H9 (cell line): Measurements from ENCODE around the gene LGALS4. TPM values are rescaled to one million over a fixed set of nuclear protein-coding genes. Genes with fewer than 3 reads are reported as not detected.

Experiments used
- DNase-seq: peaks from one replicate; pipeline ENCODE4 v3.0.0-alpha.2; 2017
- H2AFZ ChIP-seq: one replicate; pipeline ENCODE4 v1.6.1; 2013; ENCODE audit warnings: mild to moderate bottlenecking, low read length, control low read depth, moderate library complexity
- H2AK5ac ChIP-seq: 2 replicates; pipeline ENCODE4 v1.6.1; 2013; ENCODE audit warnings: low read length, control low read depth, mixed read lengths; ENCODE audit not compliant: insufficient read length
- H2BK120ac ChIP-seq: one replicate; pipeline ENCODE4 v1.6.1; 2013; ENCODE audit warnings: low read depth, mild to moderate bottlenecking, low read length, control low read depth, inconsistent platforms; ENCODE audit not compliant: poor library complexity, severe bottlenecking
- H2BK12ac ChIP-seq: 2 replicates; pipeline ENCODE4 v1.6.1; 2013; ENCODE audit warnings: low read length, control low read depth, mixed read lengths, low read depth; ENCODE audit not compliant: insufficient read length
- H2BK15ac ChIP-seq: 2 replicates; pipeline ENCODE4 v1.6.1; 2013; ENCODE audit warnings: low read depth, low read length, control low read depth
- H2BK20ac ChIP-seq: one replicate; pipeline ENCODE4 v1.6.1; 2013; ENCODE audit warnings: low read depth, mild to moderate bottlenecking, low read length, control low read depth, inconsistent platforms; ENCODE audit not compliant: poor library complexity, severe bottlenecking
- H2BK5ac ChIP-seq: 2 replicates; pipeline ENCODE4 v1.6.1; 2013; ENCODE audit warnings: low read length, control low read depth, mixed read lengths; ENCODE audit not compliant: insufficient read length
- H3K14ac ChIP-seq: 2 replicates; pipeline ENCODE4 v1.6.1; 2013; ENCODE audit warnings: low read length, control low read depth; ENCODE audit not compliant: insufficient read depth
- H3K18ac ChIP-seq: 2 replicates; pipeline ENCODE4 v1.6.1; 2013; ENCODE audit warnings: low read depth, mild to moderate bottlenecking, mixed read lengths, low read length, control low read depth; ENCODE audit not compliant: insufficient read length
- H3K23ac ChIP-seq: 2 replicates; pipeline ENCODE4 v1.6.1; 2013; ENCODE audit warnings: low read length, control low read depth, mixed read lengths, low read depth; ENCODE audit not compliant: insufficient read length
- H3K23me2 ChIP-seq: 2 replicates; pipeline ENCODE4 v1.6.1; 2013; ENCODE audit warnings: low read depth, mild to moderate bottlenecking, mixed read lengths, low read length, control low read depth; ENCODE audit not compliant: insufficient read length, poor library complexity, severe bottlenecking
- H3K27ac ChIP-seq: 2 replicates; pipeline ENCODE4 v1.5.1; 2013; ENCODE audit warnings: low read length, control low read depth, mixed read lengths, low read depth; ENCODE audit not compliant: insufficient read length
- H3K27me3 ChIP-seq: 2 replicates; pipeline ENCODE4 v1.6.1; 2013; ENCODE audit warnings: low read length, control low read depth, inconsistent platforms; ENCODE audit not compliant: insufficient read depth
- H3K4ac ChIP-seq: 2 replicates; pipeline ENCODE4 v1.6.1; 2013; ENCODE audit warnings: low read depth, mild to moderate bottlenecking, control low read depth, inconsistent platforms, low read length, moderate library complexity
- H3K4me1 ChIP-seq: 2 replicates; pipeline ENCODE4 v1.6.1; 2013; ENCODE audit warnings: low read length, control low read depth, inconsistent platforms; ENCODE audit not compliant: insufficient read depth
- H3K4me2 ChIP-seq: 2 replicates; pipeline ENCODE4 v1.6.1; 2013; ENCODE audit warnings: low read length, control low read depth, mixed read lengths; ENCODE audit not compliant: insufficient read length, insufficient read depth
- H3K56ac ChIP-seq: 2 replicates; pipeline ENCODE4 v1.6.1; 2013; ENCODE audit warnings: low read depth, mild to moderate bottlenecking, mixed read lengths, low read length, control low read depth; ENCODE audit not compliant: insufficient read length
- H3K79me1 ChIP-seq: 2 replicates; pipeline ENCODE4 v1.6.1; 2013; ENCODE audit warnings: low read depth, mild to moderate bottlenecking, moderate library complexity, low read length, control low read depth, inconsistent platforms; ENCODE audit not compliant: insufficient read depth, poor library complexity, severe bottlenecking
- H3K79me2 ChIP-seq: 2 replicates; pipeline ENCODE4 v1.6.1; 2013; ENCODE audit warnings: low read length, control low read depth, inconsistent platforms; ENCODE audit not compliant: insufficient read depth
- H3K9ac ChIP-seq: 2 replicates; pipeline ENCODE4 v1.6.1; 2013; ENCODE audit warnings: low read length, control low read depth, mixed read lengths; ENCODE audit not compliant: insufficient read length; ENCODE audit errors: extremely low read depth
- H3K9me3 ChIP-seq: one replicate; pipeline ENCODE4 v1.6.1; 2013; ENCODE audit warnings: low read depth, low read length, inconsistent platforms; ENCODE audit not compliant: control insufficient read depth
- H3T11ph ChIP-seq: one replicate; pipeline ENCODE4 v1.6.1; 2013; ENCODE audit warnings: mild to moderate bottlenecking, low read length, control low read depth, inconsistent platforms
- H4K20me1 ChIP-seq: one replicate; pipeline ENCODE4 v1.6.1; 2013; ENCODE audit not compliant: control insufficient read depth, insufficient read length, insufficient read depth
- H4K5ac ChIP-seq: 2 replicates; pipeline ENCODE4 v1.6.1; 2013; ENCODE audit warnings: low read depth, mild to moderate bottlenecking, mixed read lengths, low read length, control low read depth; ENCODE audit not compliant: insufficient read length
- H4K8ac ChIP-seq: replicated peaks from 2 replicates; pipeline ENCODE4 v1.6.1; 2013; ENCODE audit warnings: low read length, control low read depth, mixed read lengths, low read depth; ENCODE audit not compliant: insufficient read length
- H4K91ac ChIP-seq: 2 replicates; pipeline ENCODE4 v1.6.1; 2013; ENCODE audit warnings: low read depth, mild to moderate bottlenecking, moderate library complexity, mixed read lengths, low read length, control low read depth; ENCODE audit not compliant: insufficient read length
- H3K27ac Mint-ChIP-seq, 3 experiments: 2 replicates in 2 of 3; 3 replicates in 1 of 3; pipeline ENCODE4 v1.8.0; 2020 to 2021; ENCODE audit warnings: mixed read lengths in 3 of 3, mild to moderate bottlenecking in 1 of 3, moderate library complexity in 1 of 3
- H3K27me3 Mint-ChIP-seq: 2 replicates; pipeline ENCODE4 v1.8.0; 2021; ENCODE audit warnings: low read depth, mild to moderate bottlenecking, moderate library complexity, mixed read lengths
- H3K36me3 Mint-ChIP-seq, 3 experiments: 2 replicates in 2 of 3; 3 replicates in 1 of 3; pipeline ENCODE4 v1.8.0; 2020 to 2021; ENCODE audit warnings: low read depth in 3 of 3, mixed read lengths in 3 of 3; ENCODE audit not compliant: insufficient read depth in 1 of 3
- H3K4me1 Mint-ChIP-seq, 2 experiments: 2 replicates each; pipeline ENCODE4 v1.8.0; 2020; ENCODE audit warnings: mixed read lengths in 2 of 2
- H3K4me3 Mint-ChIP-seq, 2 experiments: 2 replicates in 1 of 2; 3 replicates in 1 of 2; pipeline ENCODE4 v1.8.0; 2020 to 2021; ENCODE audit warnings: mild to moderate bottlenecking in 2 of 2, mixed read lengths in 2 of 2, moderate library complexity in 1 of 2
- H3K9me3 Mint-ChIP-seq, 2 experiments: 2 replicates in 1 of 2; 3 replicates in 1 of 2; pipeline ENCODE4 v1.8.0; 2020; ENCODE audit warnings: mild to moderate bottlenecking in 2 of 2, mixed read lengths in 2 of 2, moderate library complexity in 1 of 2
- CTCF ChIP-seq: fragments of 200-600 bp; sonication (generic); conservative IDR thresholded peaks from 3 replicates; pipeline ENCODE4 v1.8.0; 2021; ENCODE audit warnings: antibody characterized with exemption, mild to moderate bottlenecking
- WGBS: extraction: QIAGEN DNeasy Blood & Tissue Kit; methylation state at CpG from one replicate; pipeline ENCODE4 v1.1.7; 2013; ENCODE audit warnings: missing lambda C conversion rate, low lambda C conversion rate, mixed read lengths; ENCODE audit not compliant: insufficient read length; ENCODE audit errors: extremely low coverage; 5-methylcytosine and 5-hydroxymethylcytosine counted together
- long read RNA-seq: library from polyadenylated mRNA; unstranded; transcript quantifications from one replicate; pipeline ENCODE4 v2.0.0, GENCODE V29; 2020
- total RNA-seq: library from RNA; stranded (reverse); gene quantifications from 2 replicates; pipeline ENCODE4 v1.2.1, GENCODE V29; 2021

The LGALS4 gene
- 0.37 and 0.68 TPM in 2 replicates for total RNA-seq
- long read RNA-seq = 0 reads

GRCh38 chr19:38812841-38813320 is at the start of gene LGALS4:
TSS of gene LGALS4 (minus strand) at chr19:38812945. CDS start at chr19:38812886, 59 bp downstream.
- H3K79me2 ChIP-seq = no peaks in the 10 kb centered on the region
- no peak within 1 kb of the TSS for H2BK5ac ChIP-seq
- no peak within 1 kb of the TSS for H2BK15ac ChIP-seq
- Mint-ChIP-seq H3K4me3 (no peak within 1 kb of the TSS), H3K4me1 (no peaks in the 10 kb centered on the region), H3K9me3 (peaks cover 0 to 3% of the 10 kb centered on the region in 2 experiments; a peak in 1 of 5 replicates), H3K27ac (peak within 1 kb of the TSS in 1 of 3 experiments; percentile 41; a peak in 4 of 7 replicates), H3K27me3 (peaks cover 2% of the 10 kb centered on the region), H3K36me3 (peaks cover 15 to 24% (median 23%) of the 10 kb centered on the region in 3 experiments; a peak in 6 of 7 replicates)
- H4K8ac ChIP-seq = no peak within 1 kb of the TSS
- no peak within 1 kb of the TSS for H3K14ac ChIP-seq
- H3K23ac ChIP-seq = no peak within 1 kb of the TSS
- no peak within 1 kb of the TSS for H3K4me2 ChIP-seq
- no peak within 1 kb of the TSS for H2BK20ac ChIP-seq
- no peak within 1 kb of the TSS for H4K5ac ChIP-seq
- H4K20me1 ChIP-seq = no peaks in the 10 kb centered on the region
- H3K56ac ChIP-seq = no peak within 1 kb of the TSS
- H2BK120ac ChIP-seq = no peak within 1 kb of the TSS
- H3K79me1 ChIP-seq = no peaks in the 10 kb centered on the region
- no peak within 1 kb of the TSS for H3K4ac ChIP-seq
- H3K4me1 ChIP-seq = no peaks in the 10 kb centered on the region
- H3K27ac ChIP-seq = no peak within 1 kb of the TSS
- no peaks in the 10 kb centered on the region for H3K9me3 ChIP-seq
- no peaks in the 10 kb centered on the region for H3K27me3 ChIP-seq
- H2BK12ac ChIP-seq = no peak within 1 kb of the TSS
- H4K91ac ChIP-seq = no peak within 1 kb of the TSS
- no peak within 1 kb of the TSS for H3K18ac ChIP-seq
- H2AK5ac ChIP-seq = no peak within 1 kb of the TSS
- TF ChIP-seq CTCF = no peak
- H3K23me2 ChIP-seq = no peaks in the 10 kb centered on the region
- no peak within 1 kb of the TSS for H2AFZ ChIP-seq
- H3T11ph ChIP-seq = no peak within 1 kb of the TSS
- H3K9ac ChIP-seq = no peak within 1 kb of the TSS
- WGBS = no CpG with 5 or more reads among the region's 15 CpGs
- no peak for DNase-seq
